Measurements from ENCODE around the gene TPSG1. TPM values are rescaled to one million over a fixed set of nuclear protein-coding genes. Genes with fewer than 3 reads are reported as not detected.

Gene TPSG1
- total and polyA plus RNA-seq, 12 donors = 0.06 to 0.37 TPM; not detected in 10

DNA sequence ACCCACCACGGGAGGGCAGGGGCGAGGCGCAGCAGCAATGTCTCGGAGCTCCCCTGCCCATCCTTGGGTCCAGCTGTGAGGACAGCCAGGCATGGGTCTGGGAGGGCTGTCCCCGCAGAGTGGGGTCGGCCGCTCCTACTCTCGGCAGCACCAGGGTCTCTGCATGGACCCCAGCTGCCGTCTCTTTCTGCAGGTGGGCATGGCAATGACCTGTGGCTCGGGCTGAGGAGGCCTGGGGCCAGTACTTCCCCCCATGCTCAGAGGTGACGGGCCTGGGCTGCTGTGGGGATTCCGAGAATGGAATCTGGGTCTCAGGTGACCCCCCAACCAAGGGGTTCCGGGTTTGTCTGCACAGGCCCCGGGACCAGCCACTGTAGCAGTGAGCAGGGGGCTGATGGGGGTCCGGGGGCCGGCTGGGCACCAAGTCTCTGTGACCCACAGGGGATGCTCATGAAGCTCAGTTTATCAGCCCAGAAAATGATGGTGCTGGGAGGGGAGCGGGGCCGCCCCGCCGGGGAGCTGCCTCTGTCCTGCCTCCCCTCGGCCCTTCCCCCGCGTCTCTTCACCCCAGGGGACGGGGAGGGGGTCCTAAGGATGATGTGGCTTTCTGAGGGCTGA lies 48.7 kb downstream of the TPSG1 start:
- H3K36me3 ChIP-seq = no peaks in the 10 kb centered on the region
- H3K4me1 ChIP-seq = peaks cover 0 to 9% (median 0%) of the 10 kb centered on the region in 9 donors
- H3K4me3 ChIP-seq = no peak overlapping the region
- no peaks in the 10 kb centered on the region for H3K9me3 ChIP-seq
- 78 to 80% methylated on average over 24 of the region's 24 CpGs for WGBS, 2 donors
- intact Hi-C loops (cut with DNase I) = no loop called here
- TF ChIP-seq, protein P1, sequence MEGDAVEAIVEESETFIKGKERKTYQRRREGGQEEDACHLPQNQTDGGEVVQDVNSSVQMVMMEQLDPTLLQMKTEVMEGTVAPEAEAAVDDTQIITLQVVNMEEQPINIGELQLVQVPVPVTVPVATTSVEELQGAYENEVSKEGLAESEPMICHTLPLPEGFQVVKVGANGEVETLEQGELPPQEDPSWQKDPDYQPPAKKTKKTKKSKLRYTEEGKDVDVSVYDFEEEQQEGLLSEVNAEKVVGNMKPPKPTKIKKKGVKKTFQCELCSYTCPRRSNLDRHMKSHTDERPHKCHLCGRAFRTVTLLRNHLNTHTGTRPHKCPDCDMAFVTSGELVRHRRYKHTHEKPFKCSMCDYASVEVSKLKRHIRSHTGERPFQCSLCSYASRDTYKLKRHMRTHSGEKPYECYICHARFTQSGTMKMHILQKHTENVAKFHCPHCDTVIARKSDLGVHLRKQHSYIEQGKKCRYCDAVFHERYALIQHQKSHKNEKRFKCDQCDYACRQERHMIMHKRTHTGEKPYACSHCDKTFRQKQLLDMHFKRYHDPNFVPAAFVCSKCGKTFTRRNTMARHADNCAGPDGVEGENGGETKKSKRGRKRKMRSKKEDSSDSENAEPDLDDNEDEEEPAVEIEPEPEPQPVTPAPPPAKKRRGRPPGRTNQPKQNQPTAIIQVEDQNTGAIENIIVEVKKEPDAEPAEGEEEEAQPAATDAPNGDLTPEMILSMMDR (IDR thresholded peaks at IDR 0.05) = no peak
- peaks cover 0 to 50% (median 14%) of the 10 kb centered on the region in 7 donors for H3K27me3 ChIP-seq
- ATAC-seq (no peak), DNase-seq (no peak)
- H3K27ac ChIP-seq = no peak overlapping the region

DNA sequence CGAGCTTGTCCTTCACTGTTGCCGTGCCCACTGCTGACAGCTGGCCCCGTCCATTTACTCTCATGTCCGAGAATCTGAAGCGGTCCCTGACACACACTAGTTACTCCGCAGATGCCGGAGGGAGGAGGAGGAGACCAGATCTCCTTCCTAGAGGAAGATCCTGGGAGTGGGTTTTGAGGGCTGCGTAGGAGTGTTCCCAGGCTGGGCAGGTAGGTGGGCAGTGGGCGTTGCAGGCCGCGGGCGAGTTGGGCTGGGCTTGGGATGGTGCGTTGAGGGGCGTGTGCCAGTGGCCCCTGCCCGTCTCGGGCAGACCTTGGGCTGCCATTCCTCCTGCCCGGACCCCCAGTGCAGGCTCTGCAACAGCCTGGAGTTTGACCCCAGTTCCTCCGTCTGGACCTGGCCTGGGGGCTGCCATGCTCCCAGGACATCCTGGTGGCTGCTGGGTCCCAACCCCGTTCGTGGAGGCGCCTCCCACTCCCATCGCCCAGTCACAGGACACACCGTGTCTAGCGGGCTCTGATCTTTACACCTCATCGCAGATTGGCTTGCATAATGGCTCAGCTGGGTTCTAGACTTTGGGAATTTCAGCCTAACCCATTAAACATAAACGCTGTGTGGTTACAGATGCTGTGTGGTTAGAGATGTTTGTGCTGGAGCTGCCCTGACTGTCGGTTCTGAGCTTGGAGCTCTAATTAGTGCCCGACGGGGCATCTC lies 49.3 kb downstream of the TPSG1 start:
- peaks cover 0 to 5% (median 0%) of the 10 kb centered on the region in 9 donors for H3K4me1 ChIP-seq

DNA sequence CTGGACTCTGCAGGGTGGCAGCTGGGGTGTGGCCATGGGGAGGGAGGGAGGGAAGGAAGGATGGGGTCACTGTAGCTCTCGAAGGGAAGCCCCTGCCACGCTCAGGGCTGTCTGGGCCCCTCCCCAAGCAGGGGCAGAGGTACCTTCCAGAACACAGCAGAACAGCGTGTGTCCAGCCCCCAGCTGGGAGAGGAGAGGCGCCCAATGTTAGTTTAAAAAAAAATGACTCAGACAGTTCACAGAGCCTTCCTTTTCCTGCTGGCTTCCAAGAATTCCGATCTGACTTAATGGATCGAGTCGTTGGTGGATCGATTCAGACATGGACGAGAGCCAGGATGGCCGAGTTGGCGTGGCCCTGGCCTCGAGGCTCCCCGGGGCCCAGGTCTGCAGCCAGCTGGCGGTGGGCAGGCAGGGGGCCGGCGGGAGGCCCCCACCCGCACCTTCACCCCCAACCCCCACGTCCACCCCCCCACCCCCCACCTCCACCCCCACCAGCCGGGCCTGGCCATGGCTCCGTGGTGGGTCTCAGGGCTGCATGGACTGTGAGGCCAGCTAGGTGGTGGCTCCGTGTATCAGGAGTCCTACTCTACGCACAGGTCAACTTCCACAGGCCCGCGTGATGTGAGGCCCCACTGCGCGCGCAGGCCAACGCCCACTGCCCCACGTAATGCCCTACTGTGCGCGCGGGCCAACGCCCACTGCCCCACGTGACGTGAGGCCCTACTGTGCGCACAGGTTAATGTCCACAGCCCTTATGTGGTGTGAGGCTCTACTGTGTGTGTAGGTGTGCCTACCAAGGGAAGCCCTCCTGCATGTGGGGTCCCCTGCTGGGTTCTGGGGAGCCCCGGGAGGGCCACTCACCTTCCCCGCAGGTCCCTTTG lies 50.4 kb downstream of the TPSG1 start:
- TF ChIP-seq, protein P1 (IDR thresholded peaks at IDR 0.05) = no peak
- peaks cover 0 to 5% (median 0%) of the 10 kb centered on the region in 9 donors for H3K4me1 ChIP-seq
- H3K27ac ChIP-seq = no peak overlapping the region
- WGBS, 2 donors = 74 to 79% methylated on average over 35 to 38 of the region's 38 CpGs
- DNase-seq (no peak), ATAC-seq (no peak)
- H3K27me3 ChIP-seq = peaks cover 0 to 55% (median 27%) of the 10 kb centered on the region in 7 donors
- intact Hi-C loops (cut with DNase I) = no loop called here
- H3K4me3 ChIP-seq = no peak overlapping the region
- no peaks in the 10 kb centered on the region for H3K36me3 ChIP-seq
- H3K9me3 ChIP-seq = no peaks in the 10 kb centered on the region

More for the DNA sequence above, 49.3 kb downstream of the TPSG1 start:
- no peaks in the 10 kb centered on the region for H3K36me3 ChIP-seq
- 85 to 86% methylated on average over 29 of the region's 29 CpGs for WGBS, 2 donors
- no peak for ATAC-seq
- intact Hi-C loops (cut with DNase I) = no loop called here
- DNase-seq = no peak
- H3K9me3 ChIP-seq = no peaks in the 10 kb centered on the region
- peaks cover 0 to 50% (median 19%) of the 10 kb centered on the region in 7 donors for H3K27me3 ChIP-seq
- no peak overlapping the region for H3K27ac ChIP-seq
- no peak overlapping the region for H3K4me3 ChIP-seq
- TF ChIP-seq, protein P1 (IDR thresholded peaks at IDR 0.05) = no peak

DNA sequence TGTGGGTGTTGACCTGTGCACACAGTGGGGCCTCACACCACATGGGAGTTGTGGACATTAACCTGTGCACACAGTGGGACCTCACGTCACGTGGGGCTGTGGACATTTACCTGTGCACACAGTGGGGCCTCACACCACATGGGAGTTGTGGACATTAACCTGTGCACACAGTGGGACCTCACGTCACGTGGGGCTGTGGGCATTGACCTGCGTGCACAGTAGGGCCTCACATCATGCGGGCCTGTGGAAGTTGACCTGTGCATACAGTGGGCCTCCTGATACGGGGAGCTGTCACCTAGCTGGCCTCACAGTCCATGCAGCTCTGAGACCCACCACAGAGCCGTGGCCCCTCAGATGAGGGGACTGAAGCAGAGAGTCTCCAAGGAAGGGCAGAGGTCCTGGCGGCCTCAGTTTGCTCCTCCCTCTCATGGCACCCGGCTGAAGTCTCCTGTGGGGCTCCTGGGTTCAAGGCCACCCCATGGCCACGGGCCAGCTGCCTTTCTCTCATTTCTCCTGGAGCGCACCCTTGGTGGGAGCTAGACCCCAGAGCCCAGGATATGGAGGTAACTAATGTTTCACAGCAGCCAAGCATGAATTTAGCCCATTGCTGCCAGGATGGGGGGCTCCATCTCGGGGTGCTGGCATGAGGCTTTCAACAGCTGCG lies 51.1 kb downstream of the TPSG1 start:
- no peak for ATAC-seq
- no peaks in the 10 kb centered on the region for H3K9me3 ChIP-seq
- no peak overlapping the region for H3K27ac ChIP-seq
- TF ChIP-seq, protein P1 (IDR thresholded peaks at IDR 0.05) = no peak
- no peaks in the 10 kb centered on the region for H3K36me3 ChIP-seq
- no peak for DNase-seq
- H3K27me3 ChIP-seq = peaks cover 0 to 58% (median 31%) of the 10 kb centered on the region in 7 donors
- peaks cover 0 to 7% (median 0%) of the 10 kb centered on the region in 9 donors for H3K4me1 ChIP-seq
- intact Hi-C loops (cut with DNase I) = no loop called here
- WGBS, 2 donors = 77 to 85% methylated on average over 14 of the region's 14 CpGs
- H3K4me3 ChIP-seq = no peak overlapping the region
